ENCODE results near the gene HYLS1.

DNA sequence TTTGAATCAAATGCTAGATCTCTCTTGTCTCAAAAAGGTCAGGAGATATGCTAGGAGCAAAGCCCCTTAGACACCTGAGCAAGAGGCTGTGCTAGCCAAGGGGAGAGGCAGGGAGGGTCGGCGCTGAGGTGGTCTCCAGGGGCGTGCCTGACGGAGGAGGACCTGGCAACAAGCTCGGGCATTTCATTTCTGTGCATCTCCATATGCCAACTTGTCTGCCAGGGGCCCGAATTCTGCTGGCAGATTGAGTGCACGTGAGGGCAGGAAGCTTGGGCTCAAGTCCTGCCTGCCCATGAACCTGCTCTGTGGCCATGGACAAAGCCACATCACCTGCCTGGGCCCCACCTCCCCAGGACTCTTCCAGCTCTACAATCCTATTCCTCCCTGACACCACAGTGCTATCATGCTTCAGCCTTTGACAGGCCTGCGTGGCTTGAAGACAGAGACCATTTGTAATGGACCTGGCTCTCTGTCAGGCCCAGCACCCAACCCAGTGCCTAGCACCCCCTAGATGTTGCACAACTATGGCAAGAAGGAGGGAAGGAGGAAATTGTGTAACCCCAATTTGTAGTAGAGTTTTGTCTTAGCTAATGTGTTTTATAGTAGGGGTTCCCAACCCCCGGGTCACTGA is 42.1 kb downstream of the HYLS1 start:
- TF ChIP-seq BHLHE40 (IDR thresholded peaks at IDR 0.05; ENCODE audit: borderline replicate concordance) (no peak), FOXA1 (IDR thresholded peaks at IDR 0.05) (no peak), TARDBP (IDR thresholded peaks at IDR 0.05) (no peak), FOXK2 (IDR thresholded peaks at IDR 0.05) (no peak), NFRKB (IDR thresholded peaks at IDR 0.05) (no peak), ARNT (IDR thresholded peaks at IDR 0.05) (no peak), SP1 (IDR thresholded peaks at IDR 0.05) (no peak), HDGF (IDR thresholded peaks at IDR 0.05; ENCODE audit: borderline replicate concordance) (no peak), ELF4 (IDR thresholded peaks at IDR 0.05) (no peak), L3MBTL2 (conservative IDR thresholded peaks at IDR 0.05) (no peak), FOXM1 (IDR thresholded peaks at IDR 0.05; ENCODE audit: borderline replicate concordance) (no peak), CTBP1 (IDR thresholded peaks at IDR 0.05; ENCODE audit: borderline replicate concordance) (no peak)
- TF ChIP-seq, protein P1, sequence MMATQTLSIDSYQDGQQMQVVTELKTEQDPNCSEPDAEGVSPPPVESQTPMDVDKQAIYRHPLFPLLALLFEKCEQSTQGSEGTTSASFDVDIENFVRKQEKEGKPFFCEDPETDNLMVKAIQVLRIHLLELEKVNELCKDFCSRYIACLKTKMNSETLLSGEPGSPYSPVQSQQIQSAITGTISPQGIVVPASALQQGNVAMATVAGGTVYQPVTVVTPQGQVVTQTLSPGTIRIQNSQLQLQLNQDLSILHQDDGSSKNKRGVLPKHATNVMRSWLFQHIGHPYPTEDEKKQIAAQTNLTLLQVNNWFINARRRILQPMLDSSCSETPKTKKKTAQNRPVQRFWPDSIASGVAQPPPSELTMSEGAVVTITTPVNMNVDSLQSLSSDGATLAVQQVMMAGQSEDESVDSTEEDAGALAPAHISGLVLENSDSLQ (IDR thresholded peaks at IDR 0.05), result no peak

Measured in HEK293T (cell line).